Naive B cell (primary cell): ENCODE results near the gene PDZRN4. TPM values are rescaled to one million over a fixed set of nuclear protein-coding genes. Genes with fewer than 3 reads are reported as not detected.

ENCODE experiments used
- ATAC-seq, 2 donors: fragments of 150-1000 bp; cut with Tn5 transposase; 2 replicates each; pipeline ENCODE4 v1.10.0; 2021; ENCODE audit warnings: low read depth in 2 of 2, mild to moderate bottlenecking in 2 of 2, moderate library complexity in 2 of 2
- DNase-seq: peaks from one replicate; pipeline ENCODE4 v3.0.0; 2022
- H3K27ac Mint-ChIP-seq, 6 donors: one replicate each; pipeline ENCODE4 v1.8.0; 2020 to 2022; ENCODE audit warnings: mild to moderate bottlenecking in 6 of 6, mixed read lengths in 6 of 6, moderate library complexity in 5 of 6, inconsistent platforms in 2 of 6
- H3K27me3 Mint-ChIP-seq, 3 donors: one replicate each; pipeline ENCODE4 v1.8.0; 2021 to 2022; ENCODE audit warnings: mixed read lengths in 3 of 3, mild to moderate bottlenecking in 1 of 3
- H3K36me3 Mint-ChIP-seq, 2 donors: one replicate each; pipeline ENCODE4 v1.8.0; 2020 to 2022; ENCODE audit warnings: mixed read lengths in 2 of 2, inconsistent platforms in 1 of 2, mild to moderate bottlenecking in 1 of 2
- H3K4me1 Mint-ChIP-seq, 3 donors: one replicate each; pipeline ENCODE4 v1.8.0; 2020 to 2022; ENCODE audit warnings: mixed read lengths in 3 of 3, inconsistent platforms in 1 of 3, mild to moderate bottlenecking in 1 of 3, moderate library complexity in 1 of 3
- H3K4me3 Mint-ChIP-seq, 8 donors: one replicate each; pipeline ENCODE4 v1.8.0; 2020 to 2022; ENCODE audit warnings: mild to moderate bottlenecking in 8 of 8, mixed read lengths in 8 of 8, moderate library complexity in 8 of 8, inconsistent platforms in 2 of 8
- H3K9me3 Mint-ChIP-seq, 7 donors: one replicate each; pipeline ENCODE4 v1.8.0; 2020 to 2022; ENCODE audit warnings: mixed read lengths in 7 of 7, mild to moderate bottlenecking in 5 of 7, inconsistent platforms in 2 of 7, moderate library complexity in 1 of 7
- polyA plus RNA-seq, 6 donors: library from polyadenylated mRNA; unstranded; fragments of 300-500 nt; fragmentation: Illumina TruSeq; gene quantifications; one replicate each; pipeline ENCODE4 v1.2.3, GENCODE V29; 2021; ENCODE audit warnings: low read depth in 6 of 6

Gene PDZRN4
- polyA plus RNA-seq, 6 donors from 2014 or later, result not detected

DNA sequence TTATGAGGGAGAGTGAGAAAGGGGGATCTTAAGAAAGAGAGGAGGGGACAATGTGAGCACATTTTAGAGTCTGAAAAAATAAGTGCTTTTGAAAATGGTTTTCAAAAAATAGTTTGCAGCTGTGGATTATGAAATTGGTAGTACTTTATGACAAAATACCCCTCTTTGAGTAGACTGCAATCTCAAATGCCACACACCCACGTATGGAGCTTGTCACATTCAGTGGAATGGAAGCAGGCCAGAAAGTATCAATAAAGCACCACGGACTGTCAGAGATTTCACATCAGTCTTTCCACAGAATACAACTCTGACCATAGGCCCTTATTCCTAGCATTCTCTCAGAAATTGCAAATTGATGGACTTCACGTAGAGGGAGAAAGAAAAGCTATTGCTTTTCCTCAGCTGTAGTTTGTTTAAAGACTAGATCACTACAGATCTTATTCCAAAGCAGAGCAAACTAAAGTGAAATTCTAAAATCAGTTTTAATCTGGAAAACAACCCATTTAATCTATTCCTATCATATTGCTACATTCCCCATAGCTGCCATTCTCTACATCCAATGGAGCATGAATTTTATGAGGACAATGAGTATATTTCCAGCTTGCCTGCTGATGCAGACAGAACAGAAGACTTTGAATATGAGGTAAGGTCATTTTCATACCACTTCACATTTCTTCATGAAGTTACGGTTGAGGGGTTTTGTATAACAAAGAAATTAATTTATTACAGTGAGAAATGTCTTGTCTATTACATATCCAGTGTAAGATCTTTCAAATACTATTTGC is 321.3 kb downstream of the PDZRN4 start:
- H3K4me3 Mint-ChIP-seq, result no peak overlapping the region

DNA sequence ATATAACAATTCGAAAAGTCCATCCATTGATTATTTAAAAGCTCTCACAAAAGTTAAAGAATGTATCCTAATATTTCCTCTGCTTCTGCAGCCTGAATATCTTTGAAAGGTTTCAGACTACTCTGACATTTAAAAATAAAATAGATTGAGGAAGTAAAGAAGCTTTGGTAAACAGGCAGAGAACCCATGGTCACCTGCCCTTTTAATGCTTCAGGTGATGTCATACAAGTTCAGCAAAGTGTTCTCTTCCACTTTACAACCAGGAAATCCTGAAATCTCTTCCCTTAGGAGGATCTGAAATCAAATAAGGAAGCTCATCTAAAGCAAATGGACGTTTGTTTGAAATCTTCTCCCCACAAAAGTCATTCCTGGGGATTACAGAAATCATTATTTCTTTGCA is 322.4 kb downstream of the PDZRN4 start:
- ATAC-seq (peak; percentile 64 to 65), DNase-seq (no peak)
- Mint-ChIP-seq H3K27ac (peak overlapping the region in 2 of 6 donors; percentile 16 to 53), H3K36me3 (no peaks in the 10 kb centered on the region), H3K4me1 (peaks cover 4 to 7% (median 6%) of the 10 kb centered on the region in 3 donors), H3K9me3 (no peaks in the 10 kb centered on the region), H3K4me3 (no peak overlapping the region), H3K27me3 (peaks cover 0 to 4% (median 0%) of the 10 kb centered on the region in 3 donors)

More for the DNA sequence above, 321.3 kb downstream of the PDZRN4 start:
- peaks cover 4 to 7% (median 6%) of the 10 kb centered on the region in 3 donors for H3K4me1 Mint-ChIP-seq
- no peak for DNase-seq
- no peak overlapping the region for H3K27ac Mint-ChIP-seq
- ATAC-seq, result no peak
- no peaks in the 10 kb centered on the region for H3K9me3 Mint-ChIP-seq
- H3K27me3 Mint-ChIP-seq, result peaks cover 0 to 4% (median 0%) of the 10 kb centered on the region in 3 donors
- no peaks in the 10 kb centered on the region for H3K36me3 Mint-ChIP-seq

GRCh38 chr12:41511247-41511646 is 323.1 kb downstream of the PDZRN4 start:
- Mint-ChIP-seq H3K27me3 (peaks cover 0 to 4% (median 0%) of the 10 kb centered on the region in 3 donors), H3K4me3 (no peak overlapping the region), H3K9me3 (no peaks in the 10 kb centered on the region), H3K4me1 (peaks cover 4 to 7% (median 6%) of the 10 kb centered on the region in 3 donors), H3K36me3 (no peaks in the 10 kb centered on the region), H3K27ac (no peak overlapping the region)
- ATAC-seq, result no peak
- no peak for DNase-seq

- Mint-ChIP-seq H3K27ac (no peak overlapping the region), H3K4me1 (peaks cover 4 to 7% (median 6%) of the 10 kb centered on the region in 3 donors), H3K4me3 (no peak overlapping the region), H3K36me3 (no peaks in the 10 kb centered on the region), H3K9me3 (no peaks in the 10 kb centered on the region), H3K27me3 (peaks cover 0 to 4% (median 0%) of the 10 kb centered on the region in 3 donors)
- DNase-seq (no peak), ATAC-seq (no peak)
These were observed 324.4 kb downstream of the PDZRN4 start for GRCh38 chr12:41512497-41512896.

- H3K4me1 Mint-ChIP-seq, result peaks cover 4 to 7% (median 6%) of the 10 kb centered on the region in 3 donors
- DNase-seq, result no peak
- H3K27me3 Mint-ChIP-seq, result peaks cover 0 to 4% (median 0%) of the 10 kb centered on the region in 3 donors
- no peaks in the 10 kb centered on the region for H3K9me3 Mint-ChIP-seq
- H3K4me3 Mint-ChIP-seq, result no peak overlapping the region
- no peak for ATAC-seq
- H3K36me3 Mint-ChIP-seq, result no peaks in the 10 kb centered on the region
- H3K27ac Mint-ChIP-seq, result no peak overlapping the region
These were observed 326.1 kb downstream of the PDZRN4 start for GRCh38 chr12:41514021-41514777.

DNA sequence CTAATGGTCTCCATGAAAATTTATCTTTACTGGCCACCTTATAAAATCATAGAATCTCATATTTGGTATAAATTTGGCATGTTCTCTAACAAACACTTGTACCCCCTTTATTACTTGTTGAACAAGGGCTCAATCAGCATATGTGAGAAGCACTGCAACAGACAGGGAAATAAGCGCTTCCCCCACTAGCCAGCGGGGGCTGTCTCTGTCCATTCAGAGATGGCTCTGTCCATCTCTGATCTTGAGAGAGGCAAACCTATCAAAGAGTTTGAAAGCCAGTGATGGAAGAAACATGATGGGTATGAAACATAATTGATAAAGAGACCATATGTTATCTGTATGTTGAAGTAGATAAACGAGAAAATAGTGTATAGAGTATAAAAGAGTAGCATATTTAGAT is 326.8 kb downstream of the PDZRN4 start:
- Mint-ChIP-seq H3K4me3 (peak overlapping the region in 1 of 8 donors; percentile 48), H3K27me3 (peaks cover 0 to 4% (median 0%) of the 10 kb centered on the region in 3 donors), H3K36me3 (no peaks in the 10 kb centered on the region), H3K9me3 (no peaks in the 10 kb centered on the region), H3K27ac (no peak overlapping the region), H3K4me1 (peaks cover 6 to 7% (median 6%) of the 10 kb centered on the region in 3 donors)
- DNase-seq, result no peak
- no peak for ATAC-seq

DNA sequence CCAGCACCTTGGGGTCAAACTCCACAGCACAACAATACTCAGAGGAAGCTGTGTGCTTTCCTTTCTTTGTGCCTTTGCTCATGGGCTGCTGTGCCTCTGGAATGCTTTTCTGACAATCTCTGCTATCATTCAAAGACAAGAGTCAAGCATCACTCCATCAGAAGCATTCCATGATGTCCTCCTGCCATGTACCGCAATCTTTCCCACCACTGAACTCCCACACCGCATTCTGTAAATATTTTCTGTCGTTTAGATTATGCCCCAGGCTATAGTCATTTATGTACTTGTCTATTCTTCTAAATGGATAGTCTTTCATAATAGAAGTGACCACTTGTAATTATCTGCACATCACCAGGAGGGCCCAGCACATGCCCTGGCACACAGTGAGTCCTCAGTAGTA is 327.8 kb downstream of the PDZRN4 start:
- Mint-ChIP-seq H3K27me3 (peaks cover 0 to 4% (median 0%) of the 10 kb centered on the region in 3 donors), H3K4me1 (peaks cover under 1 to 7% (median 6%) of the 10 kb centered on the region in 3 donors), H3K9me3 (no peaks in the 10 kb centered on the region), H3K36me3 (no peaks in the 10 kb centered on the region), H3K27ac (no peak overlapping the region), H3K4me3 (no peak overlapping the region)
- ATAC-seq, result no peak
- DNase-seq, result no peak

DNA sequence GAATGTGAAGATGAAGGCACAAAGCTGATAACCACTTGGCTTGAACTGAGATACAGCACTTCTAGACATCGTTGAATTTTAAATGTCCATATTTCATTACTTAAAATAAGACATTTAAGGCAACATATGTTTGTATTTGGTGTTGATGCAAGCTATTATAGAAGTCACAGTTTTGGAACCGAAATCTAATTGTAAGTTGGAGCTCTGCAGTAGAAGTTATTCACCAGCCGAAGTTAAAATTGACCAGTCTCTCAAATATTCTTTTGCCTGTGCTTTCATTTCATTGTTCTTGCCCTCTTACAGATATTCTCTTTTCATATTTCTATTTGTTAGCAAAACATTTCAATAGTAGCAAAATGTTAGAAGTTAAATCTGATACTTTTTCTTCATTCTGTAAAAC is 332.7 kb downstream of the PDZRN4 start:
- H3K9me3 Mint-ChIP-seq, result no peaks in the 10 kb centered on the region
- DNase-seq (no peak), ATAC-seq (no peak)
- H3K36me3 Mint-ChIP-seq, result no peaks in the 10 kb centered on the region
- H3K4me3 Mint-ChIP-seq, result no peak overlapping the region
- H3K27me3 Mint-ChIP-seq, result no peaks in the 10 kb centered on the region
- H3K27ac Mint-ChIP-seq, result peak overlapping the region in 2 of 6 donors; percentile 29 to 78
- peaks cover 3 to 13% (median 13%) of the 10 kb centered on the region in 3 donors for H3K4me1 Mint-ChIP-seq

DNA sequence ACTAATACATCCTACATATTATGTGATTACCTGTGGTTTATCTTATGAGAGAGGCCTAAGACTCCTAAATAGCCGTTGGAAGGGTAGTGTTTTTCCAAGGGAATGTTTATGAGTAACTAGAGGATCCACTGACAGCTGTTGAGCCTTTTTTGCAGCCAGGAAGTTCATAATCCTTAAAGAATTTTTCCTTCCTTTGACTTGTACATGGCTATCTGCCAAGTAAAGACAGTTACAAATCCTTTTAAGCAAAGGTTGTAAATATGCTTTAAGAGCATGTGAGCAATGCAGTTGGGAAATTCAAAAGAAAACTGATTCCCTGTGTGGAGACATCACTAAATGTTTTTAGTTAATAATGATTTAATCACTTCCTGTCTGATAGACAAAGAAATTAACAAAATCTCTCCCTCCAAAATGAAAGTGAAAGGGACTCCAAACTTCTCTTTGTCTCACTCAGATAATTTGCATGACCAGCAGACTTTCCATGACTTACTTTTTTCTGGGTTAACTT is 333.8 kb downstream of the PDZRN4 start:
- Mint-ChIP-seq H3K27me3 (no peaks in the 10 kb centered on the region), H3K27ac (peak overlapping the region in 5 of 6 donors; percentile 12 to 90 (median 22)), H3K9me3 (no peaks in the 10 kb centered on the region), H3K36me3 (no peaks in the 10 kb centered on the region), H3K4me1 (peaks cover 3 to 13% (median 13%) of the 10 kb centered on the region in 3 donors), H3K4me3 (peak overlapping the region in 6 of 8 donors; percentile 25 to 63 (median 45))
- peak; percentile 80 for ATAC-seq
- peak; percentile 16 for DNase-seq

- no peak for DNase-seq
- no peak overlapping the region for H3K4me3 Mint-ChIP-seq
- H3K4me1 Mint-ChIP-seq, result peaks cover 0 to 10% (median 6%) of the 10 kb centered on the region in 3 donors
- H3K27ac Mint-ChIP-seq, result peak overlapping the region in 1 of 6 donors; percentile 8
- ATAC-seq, result no peak
- H3K9me3 Mint-ChIP-seq, result no peaks in the 10 kb centered on the region
- H3K36me3 Mint-ChIP-seq, result no peaks in the 10 kb centered on the region
- H3K27me3 Mint-ChIP-seq, result no peaks in the 10 kb centered on the region
These were observed 338.9 kb downstream of the PDZRN4 start for GRCh38 chr12:41527062-41527461.

DNA sequence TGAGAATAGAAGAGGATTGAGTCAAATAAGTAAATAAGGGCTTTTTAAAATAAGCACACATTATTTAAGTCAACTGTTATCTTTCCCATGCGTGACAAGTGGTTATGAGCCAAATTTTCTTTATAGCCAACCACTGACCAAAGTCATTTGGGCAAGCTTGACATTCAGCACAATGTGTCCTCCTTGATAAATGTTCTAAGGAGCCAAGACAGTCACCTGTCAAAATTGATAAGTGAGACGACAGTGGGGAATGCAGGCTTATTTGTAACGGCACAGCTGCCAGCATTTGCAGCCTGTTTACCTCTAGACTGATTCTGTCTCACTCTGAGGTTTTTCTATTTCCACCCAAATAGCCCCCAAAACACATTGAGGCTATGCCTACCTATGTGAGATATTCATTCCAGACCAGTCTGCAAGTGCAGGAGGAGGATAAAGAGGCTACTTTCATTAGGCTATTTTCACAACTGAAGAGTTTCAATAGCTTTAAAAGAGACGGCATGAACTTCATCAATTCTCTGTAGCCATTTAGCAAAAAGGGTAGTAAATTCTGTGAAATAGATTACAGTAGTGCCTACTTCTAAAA is 339.5 kb downstream of the PDZRN4 start:
- no peak for ATAC-seq
- Mint-ChIP-seq H3K36me3 (no peaks in the 10 kb centered on the region), H3K4me3 (no peak overlapping the region), H3K27me3 (no peaks in the 10 kb centered on the region), H3K4me1 (peaks cover 0 to 4% (median 3%) of the 10 kb centered on the region in 3 donors), H3K9me3 (no peaks in the 10 kb centered on the region), H3K27ac (no peak overlapping the region)
- no peak for DNase-seq

DNA sequence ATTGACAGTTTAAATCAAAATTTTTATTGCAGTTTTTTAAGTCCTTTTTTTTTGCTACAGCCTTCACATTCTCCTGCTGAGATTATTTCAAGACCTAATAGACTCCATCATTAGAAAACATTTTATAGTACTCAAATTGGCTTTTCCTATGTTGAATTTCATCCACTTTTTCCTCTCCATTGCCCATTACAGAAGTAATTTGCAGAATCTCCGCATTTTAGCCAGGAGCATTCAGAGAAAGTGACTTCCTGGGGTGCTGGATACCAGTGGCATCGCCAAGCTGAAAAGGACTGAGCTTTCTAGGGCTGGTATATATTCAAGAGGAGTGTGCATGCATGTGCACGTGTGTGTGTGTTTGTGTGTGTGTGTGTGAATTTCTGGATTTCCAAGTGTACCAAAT is 340.8 kb downstream of the PDZRN4 start:
- no peaks in the 10 kb centered on the region for H3K27me3 Mint-ChIP-seq
- no peaks in the 10 kb centered on the region for H3K4me1 Mint-ChIP-seq
- no peaks in the 10 kb centered on the region for H3K36me3 Mint-ChIP-seq
- ATAC-seq (no peak), DNase-seq (no peak)
- H3K9me3 Mint-ChIP-seq, result no peaks in the 10 kb centered on the region
- no peak overlapping the region for H3K27ac Mint-ChIP-seq
- no peak overlapping the region for H3K4me3 Mint-ChIP-seq

- Mint-ChIP-seq H3K9me3 (no peaks in the 10 kb centered on the region), H3K4me3 (no peak overlapping the region), H3K36me3 (no peaks in the 10 kb centered on the region), H3K27ac (no peak overlapping the region), H3K27me3 (no peaks in the 10 kb centered on the region), H3K4me1 (no peaks in the 10 kb centered on the region)
- no peak for DNase-seq
- no peak for ATAC-seq
These were observed 342.3 kb downstream of the PDZRN4 start for GRCh38 chr12:41530441-41530840.
